A549 treated with ZK216348 at 1 μM for 4 hours (cell line): Measurements from ENCODE around the gene OR52E2. TPM values are rescaled to one million over a fixed set of nuclear protein-coding genes. Genes with fewer than 3 reads are reported as not detected.

Experiments used
- total RNA-seq: library from RNA; stranded (reverse); fragments of 200-300 nt; extraction: Qiagen RNA extraction; gene quantifications from 5 replicates; pipeline ENCODE4 v1.2.3, GENCODE V29; 2022; ENCODE audit warnings: low read depth

OR52E2 gene
- not detected in 5 replicates for total RNA-seq

DNA sequence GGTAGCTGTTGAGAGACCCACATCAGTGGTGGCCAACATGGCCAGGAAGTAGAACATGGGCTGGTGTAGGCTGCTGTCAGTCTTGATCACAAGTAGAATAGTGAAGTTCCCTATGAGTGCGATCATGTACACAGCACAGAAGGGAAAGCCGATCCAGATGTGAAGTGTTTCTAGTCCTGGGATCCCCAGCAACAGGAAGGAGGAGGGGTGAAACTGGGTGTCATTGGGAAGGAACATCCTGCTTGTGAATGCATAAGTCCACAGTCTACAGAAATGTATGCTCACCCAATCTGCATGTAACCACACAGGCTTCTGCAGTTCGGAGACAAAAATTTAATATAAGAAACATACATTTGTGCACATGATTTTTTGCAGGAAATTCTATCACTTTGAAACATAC, at the start of gene OR52E2:
TSS of gene OR52E2 (minus strand) at position 237 of the 400 bp plus-strand sequence. CDS start at position 237, 0 bp downstream.

DNA sequence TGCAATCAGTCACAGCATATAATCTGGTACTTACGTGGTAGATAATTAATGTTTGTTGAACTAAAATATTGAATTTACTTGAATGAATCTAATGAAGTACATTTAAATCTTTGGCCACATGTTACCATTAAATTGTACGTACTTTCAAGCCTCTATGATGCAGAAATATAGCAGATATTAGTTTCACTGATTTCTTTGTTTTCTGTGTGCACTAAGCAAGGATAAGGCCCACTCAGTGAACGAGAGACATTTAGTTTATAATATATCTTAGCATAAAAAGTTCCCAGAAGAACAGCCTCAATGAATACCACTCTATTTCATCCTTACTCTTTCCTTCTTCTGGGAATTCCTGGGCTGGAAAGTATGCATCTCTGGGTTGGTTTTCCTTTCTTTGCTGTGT, 9.8 kb upstream of the OR52E2 start, which contains the start of gene OR52E1:
TSS of gene OR52E1 (plus strand) at position 301 of the 400 bp plus-strand sequence.

DNA sequence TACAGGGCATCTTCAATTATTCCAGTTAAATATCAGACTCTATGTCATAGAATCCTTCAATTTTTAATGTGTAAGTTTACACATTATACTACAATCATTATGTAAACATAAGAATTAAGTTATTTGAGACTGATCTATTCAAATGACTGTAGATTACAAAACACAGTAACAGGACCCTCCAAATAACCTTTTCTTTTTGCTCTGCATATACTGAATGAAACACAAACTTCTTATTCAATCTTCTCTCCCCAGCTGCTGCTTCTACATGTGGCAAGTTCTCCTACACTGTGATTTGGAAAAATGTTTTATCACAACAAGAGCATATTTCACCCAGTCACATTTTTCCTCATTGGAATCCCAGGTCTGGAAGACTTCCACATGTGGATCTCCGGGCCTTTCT, 13.2 kb downstream of the OR52E2 start, which contains the start of gene OR52J3:
TSS of gene OR52J3 (plus strand) at position 301 of the 400 bp plus-strand sequence. CDS start at position 301, 0 bp downstream.

Other genes starting within 250 kb of the OR52E2 start
- not detected in 5 replicates for gene OR51F2, start 238.3 kb downstream of the OR52E2 start, total RNA-seq
- gene OR51S1, start 210.4 kb downstream of the OR52E2 start, total RNA-seq: not detected in 5 replicates
- gene OR51T1, start 177.7 kb downstream of the OR52E2 start, total RNA-seq: not detected in 5 replicates
- not detected in 5 replicates for gene OR51A7, start 155.8 kb downstream of the OR52E2 start, total RNA-seq
- gene OR51G2, start 140.3 kb downstream of the OR52E2 start, total RNA-seq: not detected in 5 replicates
- not detected in 5 replicates for gene OR51G1, start 135.3 kb downstream of the OR52E2 start, total RNA-seq
- not detected in 5 replicates for gene OR51A4, start 112.0 kb downstream of the OR52E2 start, total RNA-seq
- not detected in 5 replicates for gene OR51A2, start 103.9 kb downstream of the OR52E2 start, total RNA-seq
- not detected in 5 replicates for gene OR51L1, start 64.8 kb downstream of the OR52E2 start, total RNA-seq
- not detected in 5 replicates for gene OR52J3, start 13.1 kb downstream of the OR52E2 start, total RNA-seq
- gene OR52E1, start 9.9 kb upstream of the OR52E2 start, total RNA-seq: not detected in 5 replicates
- not detected in 5 replicates for gene OR52A5, start 78.7 kb upstream of the OR52E2 start, total RNA-seq
- not detected in 5 replicates for gene OR52A1, start 95.1 kb upstream of the OR52E2 start, total RNA-seq
- not detected in 5 replicates for gene OR51V1, start 141.1 kb upstream of the OR52E2 start, total RNA-seq
- gene HBB, start 167.4 kb upstream of the OR52E2 start, total RNA-seq: not detected in 5 replicates
- gene HBD, start 174.9 kb upstream of the OR52E2 start, total RNA-seq: not detected in 5 replicates
- gene HBG1, start 190.2 kb upstream of the OR52E2 start, total RNA-seq: not detected in 5 replicates
- gene HBG2, start 195.2 kb upstream of the OR52E2 start, total RNA-seq: not detected in 5 replicates
- gene HBE1, start 210.3 kb upstream of the OR52E2 start, total RNA-seq: 0.53 TPM in 1 of 5 replicates, not detected in the others
- gene OR51B4, start 242.3 kb upstream of the OR52E2 start, total RNA-seq: not detected in 5 replicates